GM19025 (cell line): Measurements from ENCODE around the gene HMCN2.
"Not testable (repeated sequence)": the region's sequence is repeated elsewhere in the genome, so short reads cannot be mapped to it uniquely, and the experiment has no call there.

ENCODE experiments used
- ATAC-seq: cut with Tn5 transposase; IDR thresholded peaks from one replicate; pipeline ENCODE4 v1.9.1; 2021; ENCODE audit warnings: mild to moderate bottlenecking, low read depth, moderate library complexity; ENCODE audit not compliant: unreplicated experiment

Gene HMCN2

DNA sequence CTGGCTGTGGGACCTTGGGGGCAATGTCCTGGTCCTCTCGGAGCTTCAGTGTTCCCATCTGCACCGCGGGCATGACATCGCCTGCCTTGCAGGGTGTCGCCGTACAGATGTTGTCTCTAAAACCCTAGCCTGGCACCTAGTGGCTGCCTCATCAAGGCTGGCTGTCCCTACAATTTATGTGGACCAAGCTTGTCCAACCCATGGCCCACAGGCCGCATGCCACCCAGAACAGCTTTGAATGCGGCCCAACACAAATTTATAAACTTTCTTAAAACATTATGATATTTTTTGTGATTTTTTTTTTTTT is 160.9 kb downstream of the HMCN2 start:
- no peak for ATAC-seq

DNA sequence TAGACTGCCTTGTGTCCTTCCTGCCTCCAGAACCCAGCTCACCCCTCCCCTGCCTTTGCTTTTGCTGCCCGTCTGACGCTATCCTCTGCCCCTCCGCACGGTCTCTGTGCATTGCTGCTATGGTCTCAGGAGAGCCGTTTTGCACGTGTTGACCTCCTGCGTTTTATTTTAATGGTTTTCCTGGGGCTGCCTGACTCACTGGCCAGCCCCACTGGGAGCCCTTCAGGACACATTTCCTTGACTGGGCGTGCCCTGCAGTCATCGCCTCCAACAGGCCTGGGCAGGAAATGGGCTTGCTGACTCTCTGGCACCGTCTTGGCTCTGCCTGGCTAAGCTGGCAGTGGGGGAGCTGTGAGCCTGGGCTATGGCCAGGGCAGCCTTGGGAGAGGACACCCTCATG is 161.3 kb downstream of the HMCN2 start:
- ATAC-seq = no peak

DNA sequence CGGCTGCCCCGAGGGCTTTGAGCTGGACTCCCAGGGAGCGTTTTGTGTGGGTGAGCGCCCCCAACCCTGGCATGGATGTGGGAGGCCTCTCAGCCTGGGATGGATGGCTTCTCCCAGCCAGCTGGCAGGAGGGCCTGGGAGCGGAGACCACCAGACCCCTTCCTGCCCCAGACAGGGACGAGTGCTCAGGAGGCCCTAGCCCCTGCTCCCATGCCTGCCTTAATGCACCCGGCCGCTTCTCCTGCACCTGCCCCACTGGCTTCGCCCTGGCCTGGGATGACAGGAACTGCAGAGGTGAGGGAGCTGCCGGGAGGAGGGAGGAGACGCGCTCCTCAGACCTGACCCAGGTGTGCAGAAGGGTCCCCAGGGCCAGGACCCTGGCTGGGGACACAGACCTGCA is 161.8 kb downstream of the HMCN2 start:
- ATAC-seq = no peak

DNA sequence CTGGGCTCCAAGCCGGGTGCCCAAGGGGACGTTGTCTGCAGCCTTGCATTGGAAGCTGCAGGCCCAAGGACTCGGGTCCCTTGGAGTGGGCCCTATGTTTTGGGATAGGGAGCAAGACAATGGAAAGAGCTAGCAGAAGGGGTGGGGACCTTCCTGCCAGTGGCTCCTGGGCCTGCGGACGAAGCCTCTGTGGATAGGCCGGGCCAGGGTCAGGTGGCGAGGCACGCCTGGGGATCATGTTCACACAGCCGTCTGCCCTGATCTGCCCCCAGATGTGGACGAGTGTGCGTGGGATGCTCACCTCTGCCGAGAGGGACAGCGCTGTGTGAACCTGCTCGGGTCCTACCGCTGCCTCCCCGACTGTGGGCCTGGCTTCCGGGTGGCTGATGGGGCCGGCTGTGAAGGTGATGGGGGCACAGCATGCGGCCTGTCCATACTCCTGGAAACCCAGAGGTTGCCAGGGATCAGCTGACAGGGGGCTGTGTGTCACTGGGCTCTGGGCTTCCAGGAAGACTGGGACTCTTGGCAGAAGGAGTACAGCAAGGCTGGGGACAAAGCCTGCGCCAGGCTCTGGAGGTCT is 162.6 kb downstream of the HMCN2 start:
- ATAC-seq = no peak

DNA sequence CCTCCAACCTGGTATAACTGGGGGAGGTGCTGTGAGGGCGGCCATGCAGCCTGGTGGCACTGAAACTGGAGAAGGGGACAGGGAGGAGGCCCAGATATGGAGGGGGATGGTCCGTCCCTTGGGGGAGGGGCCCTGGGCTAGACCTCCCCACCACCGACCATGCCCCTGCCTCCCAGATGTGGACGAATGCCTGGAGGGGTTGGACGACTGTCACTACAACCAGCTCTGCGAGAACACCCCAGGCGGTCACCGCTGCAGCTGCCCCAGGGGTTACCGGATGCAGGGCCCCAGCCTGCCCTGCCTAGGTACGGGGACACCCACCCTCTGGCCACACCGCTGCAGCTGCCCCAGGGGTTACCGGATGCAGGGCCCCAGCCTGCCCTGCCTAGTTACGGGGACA is 163.8 kb downstream of the HMCN2 start:
- no peak for ATAC-seq

DNA sequence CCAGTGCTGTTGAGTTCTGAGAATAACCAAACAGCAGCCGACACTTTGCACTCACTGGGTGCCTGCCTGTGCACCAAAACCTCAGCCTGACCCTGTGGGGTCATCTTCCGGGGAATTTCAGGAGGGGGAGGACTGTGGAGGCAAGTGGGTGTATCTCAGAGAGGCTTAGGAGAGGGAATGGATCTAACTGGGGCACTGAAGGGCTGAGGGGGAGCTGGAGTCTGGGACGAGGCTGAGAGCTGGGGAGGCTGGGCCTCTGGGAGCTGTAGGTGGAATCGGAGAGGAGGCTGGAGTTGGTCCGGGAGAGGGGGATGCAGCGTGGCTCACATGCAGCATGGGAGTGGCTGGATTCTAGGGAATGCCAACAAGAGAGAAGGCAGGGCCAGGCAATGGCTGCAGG is 164.3 kb downstream of the HMCN2 start:
- no peak for ATAC-seq

DNA sequence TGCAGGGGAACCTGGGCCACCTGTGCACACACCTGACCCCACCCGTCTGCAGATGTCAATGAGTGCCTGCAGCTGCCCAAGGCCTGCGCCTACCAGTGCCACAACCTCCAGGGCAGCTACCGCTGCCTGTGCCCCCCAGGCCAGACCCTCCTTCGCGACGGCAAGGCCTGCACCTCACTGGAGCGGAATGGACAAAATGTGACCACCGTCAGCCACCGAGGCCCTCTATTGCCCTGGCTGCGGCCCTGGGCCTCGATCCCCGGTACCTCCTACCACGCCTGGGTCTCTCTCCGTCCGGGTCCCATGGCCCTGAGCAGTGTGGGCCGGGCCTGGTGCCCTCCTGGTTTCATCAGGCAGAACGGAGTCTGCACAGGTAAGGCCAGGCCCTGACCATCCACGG is 164.7 kb downstream of the HMCN2 start:
- ATAC-seq = no peak

DNA sequence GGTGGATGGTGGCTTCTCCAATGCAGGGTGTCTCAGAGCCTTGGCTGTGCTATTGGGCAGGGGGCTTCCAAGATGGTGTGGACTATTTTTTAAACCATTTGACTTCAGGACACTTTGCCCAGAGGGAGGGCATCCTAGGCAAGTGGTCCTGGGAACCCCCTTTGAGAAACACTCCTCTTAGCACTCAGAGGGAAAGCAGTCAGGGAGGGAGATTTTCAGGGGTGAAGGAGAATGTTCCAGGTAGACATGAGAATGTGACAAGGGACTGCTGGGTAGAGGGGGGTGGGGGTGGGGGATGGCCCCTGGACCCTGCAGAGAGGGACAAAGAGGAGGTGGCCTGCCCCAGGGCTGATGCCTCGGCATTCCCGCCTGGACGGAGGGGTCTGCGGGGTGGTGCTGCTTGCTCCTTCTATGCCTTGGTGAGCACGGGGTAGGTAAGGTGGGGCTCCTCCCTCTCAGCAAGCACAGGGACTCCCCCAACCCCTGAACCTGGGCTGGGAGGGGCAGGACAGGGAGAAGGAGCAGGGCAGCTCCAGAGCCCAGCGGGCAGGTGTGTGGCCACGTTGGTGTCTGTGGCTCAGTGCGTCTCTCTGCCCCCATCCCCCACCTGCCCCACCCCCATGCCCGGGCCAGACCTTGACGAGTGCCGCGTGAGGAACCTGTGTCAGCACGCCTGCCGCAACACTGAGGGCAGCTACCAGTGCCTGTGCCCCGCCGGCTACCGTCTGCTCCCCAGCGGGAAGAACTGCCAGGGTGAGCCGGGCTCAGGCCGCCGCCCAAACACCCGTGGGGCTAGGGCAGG is 165.4 kb downstream of the HMCN2 start:
- no peak for ATAC-seq

DNA sequence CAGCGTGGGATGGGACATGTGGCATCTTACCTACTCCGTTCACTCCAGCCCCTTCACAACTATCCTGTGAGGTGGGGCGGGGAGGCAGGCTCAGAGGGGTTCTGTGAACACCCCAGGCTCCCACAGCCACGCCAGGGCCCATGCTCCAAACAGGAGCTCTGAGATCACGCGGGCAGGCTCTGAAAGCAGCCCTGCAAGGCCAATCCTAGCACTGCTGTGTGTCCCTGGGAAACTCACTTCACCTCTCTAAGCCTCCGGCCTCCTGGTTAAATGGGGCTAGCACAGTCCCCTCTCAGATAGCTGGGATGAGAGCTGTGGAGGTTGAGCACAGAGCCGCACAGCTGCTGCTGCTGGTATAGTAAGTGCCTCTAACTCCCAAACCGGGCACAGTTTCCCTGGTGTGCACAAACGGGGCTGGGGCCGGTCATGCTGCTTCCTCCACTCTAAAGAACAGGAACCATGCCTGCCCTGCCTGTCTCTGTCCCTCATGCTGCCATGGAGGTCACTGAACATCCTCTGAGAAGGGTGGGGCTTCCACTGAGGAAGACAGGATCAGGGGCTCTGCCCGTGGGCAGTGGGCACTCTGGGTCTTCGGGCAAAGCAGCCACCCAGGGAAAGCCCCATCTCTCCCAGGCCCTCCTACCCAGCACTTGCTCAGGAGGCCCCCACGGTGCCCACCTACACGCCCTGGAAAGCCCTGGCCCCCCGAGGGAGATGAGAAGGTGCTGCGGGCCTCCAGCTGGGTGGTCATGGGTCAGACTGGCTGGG is 166.2 kb downstream of the HMCN2 start:
- ATAC-seq = no peak

DNA sequence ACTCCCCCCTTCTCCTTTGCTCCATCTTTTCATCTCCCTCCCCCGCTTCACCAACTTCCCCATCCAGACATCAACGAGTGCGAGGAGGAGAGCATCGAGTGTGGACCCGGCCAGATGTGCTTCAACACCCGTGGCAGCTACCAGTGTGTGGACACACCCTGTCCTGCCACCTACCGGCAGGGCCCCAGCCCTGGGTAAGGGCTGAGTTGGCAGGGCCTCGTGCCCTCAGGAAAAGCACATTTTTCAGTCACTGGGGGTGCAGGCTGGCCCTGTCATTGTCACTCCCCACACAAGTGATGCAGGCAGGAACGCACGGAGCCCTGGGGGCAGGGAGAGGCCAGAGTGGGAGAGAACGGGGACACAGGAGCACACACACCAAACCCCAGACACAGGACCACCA is 166.8 kb downstream of the HMCN2 start:
- no peak for ATAC-seq

DNA sequence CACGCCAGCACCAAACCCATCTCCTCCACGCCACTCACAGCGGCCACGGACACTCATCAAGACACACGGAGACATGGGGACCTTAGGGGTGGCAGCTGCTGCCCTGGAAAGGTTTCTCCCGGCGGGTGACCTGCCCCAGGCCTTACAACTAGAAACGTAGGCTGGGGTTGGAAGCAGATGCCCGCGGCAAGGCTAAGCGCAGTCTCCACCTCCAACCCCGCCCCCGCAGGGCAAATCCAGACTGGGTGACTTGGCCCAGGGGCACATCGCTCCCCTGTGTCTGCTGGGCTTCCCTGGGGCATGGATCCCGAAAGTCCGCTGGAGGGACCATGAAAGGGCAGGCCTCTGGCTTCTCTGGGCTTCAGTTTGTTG is 167.2 kb downstream of the HMCN2 start:
- ATAC-seq = no peak

DNA sequence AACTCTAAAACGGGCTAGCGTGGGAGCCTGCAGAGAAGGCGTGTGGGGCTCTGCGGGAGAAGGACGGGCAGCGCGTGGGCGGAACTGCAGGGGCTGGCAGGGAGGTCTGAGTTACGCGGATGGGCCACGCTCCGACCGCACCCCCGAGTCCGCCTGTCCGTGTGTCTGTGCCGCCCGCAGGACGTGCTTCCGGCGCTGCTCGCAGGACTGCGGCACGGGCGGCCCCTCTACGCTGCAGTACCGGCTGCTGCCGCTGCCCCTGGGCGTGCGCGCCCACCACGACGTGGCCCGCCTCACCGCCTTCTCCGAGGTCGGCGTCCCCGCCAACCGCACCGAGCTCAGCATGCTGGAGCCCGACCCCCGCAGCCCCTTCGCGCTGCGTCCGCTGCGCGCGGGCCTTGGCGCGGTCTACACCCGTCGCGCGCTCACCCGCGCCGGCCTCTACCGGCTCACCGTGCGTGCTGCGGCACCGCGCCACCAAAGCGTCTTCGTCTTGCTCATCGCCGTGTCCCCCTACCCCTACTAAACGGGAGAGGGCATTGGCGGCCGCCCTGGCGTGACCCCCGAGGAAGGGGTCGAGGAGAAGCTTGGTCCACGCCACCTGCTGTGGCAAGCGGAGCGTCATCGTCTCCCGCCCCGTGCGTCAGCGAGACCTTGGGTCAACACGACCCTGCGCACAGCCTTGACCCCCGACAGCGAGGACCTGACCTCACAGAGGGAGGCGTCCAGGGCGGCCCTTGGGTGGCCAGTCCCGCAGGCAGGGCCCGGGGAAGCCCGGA is 167.8 kb downstream of the HMCN2 start:
- no peak for ATAC-seq

DNA sequence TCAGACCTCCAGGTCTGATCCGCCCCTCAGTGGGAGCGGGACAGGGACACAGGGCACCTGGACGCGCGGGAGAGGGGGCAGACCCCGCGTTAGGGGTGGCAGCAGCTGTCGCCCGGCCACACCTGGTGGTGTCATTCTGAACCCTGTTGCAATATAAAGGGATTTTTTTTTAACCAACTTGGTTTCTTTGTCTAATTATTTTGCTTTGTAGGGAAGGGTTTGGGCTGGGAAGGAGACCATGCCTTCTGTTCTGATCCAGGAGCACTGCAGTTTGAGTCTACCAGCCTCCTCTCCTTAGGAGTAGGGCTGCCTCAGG is 168.3 kb downstream of the HMCN2 start:
- no peak for ATAC-seq

DNA sequence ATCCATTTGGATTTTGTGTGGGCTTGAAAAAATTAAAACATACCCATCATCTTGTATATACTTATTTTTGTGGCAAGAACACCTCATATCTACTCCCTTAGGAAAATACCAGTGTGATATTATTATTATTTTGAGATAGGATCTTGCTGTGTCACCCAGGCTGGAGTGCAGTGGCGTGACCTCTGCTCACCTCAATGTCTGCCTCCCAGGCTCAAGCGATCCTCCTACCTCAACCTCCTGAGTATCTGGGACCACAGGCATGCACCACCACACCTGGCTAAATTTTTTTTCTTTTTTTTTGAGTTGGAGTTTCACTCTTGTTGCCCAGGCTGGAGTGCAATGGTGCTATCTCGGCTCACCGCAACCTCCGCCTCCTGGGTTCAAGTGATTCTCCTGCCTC is 169.1 kb downstream of the HMCN2 start:
- not testable (repeated sequence) for ATAC-seq

DNA sequence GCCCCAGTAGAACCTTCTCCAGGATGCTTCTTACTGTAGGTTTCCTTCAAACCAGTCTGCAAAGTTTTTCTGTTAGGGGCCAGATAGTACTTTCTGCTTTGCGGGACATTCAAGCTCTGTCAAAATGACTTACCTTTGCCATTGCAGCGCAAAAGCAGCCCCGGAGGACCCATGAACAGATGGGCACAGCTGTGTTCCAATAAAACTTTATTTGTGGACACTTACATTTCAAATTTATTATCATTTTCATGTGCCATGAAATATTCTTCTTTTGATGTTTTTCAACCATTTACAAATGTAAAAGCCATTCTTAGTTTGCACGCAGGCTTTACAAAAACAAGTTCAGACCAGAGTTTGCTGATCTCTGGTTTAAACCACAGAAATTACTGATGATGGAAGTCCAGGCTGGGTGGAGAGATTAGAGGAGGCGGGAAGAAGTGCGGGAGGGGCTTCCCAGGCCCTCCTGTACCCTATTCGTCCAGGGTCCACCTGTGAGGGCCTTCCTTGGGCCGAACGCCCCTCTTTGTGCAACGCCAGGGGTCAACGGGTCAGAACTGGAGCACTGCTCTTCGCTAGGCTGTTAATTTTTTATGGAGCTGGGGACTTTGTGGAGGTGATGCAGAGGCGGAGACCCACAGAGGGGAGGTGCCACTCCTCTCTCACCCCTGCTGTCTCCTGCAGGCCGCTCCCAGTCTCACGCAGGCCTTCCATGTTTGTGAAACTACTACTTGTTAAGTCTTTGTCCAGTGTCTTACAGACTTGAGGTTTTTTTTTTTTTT is 171.6 kb downstream of the HMCN2 start:
- ATAC-seq = no peak

DNA sequence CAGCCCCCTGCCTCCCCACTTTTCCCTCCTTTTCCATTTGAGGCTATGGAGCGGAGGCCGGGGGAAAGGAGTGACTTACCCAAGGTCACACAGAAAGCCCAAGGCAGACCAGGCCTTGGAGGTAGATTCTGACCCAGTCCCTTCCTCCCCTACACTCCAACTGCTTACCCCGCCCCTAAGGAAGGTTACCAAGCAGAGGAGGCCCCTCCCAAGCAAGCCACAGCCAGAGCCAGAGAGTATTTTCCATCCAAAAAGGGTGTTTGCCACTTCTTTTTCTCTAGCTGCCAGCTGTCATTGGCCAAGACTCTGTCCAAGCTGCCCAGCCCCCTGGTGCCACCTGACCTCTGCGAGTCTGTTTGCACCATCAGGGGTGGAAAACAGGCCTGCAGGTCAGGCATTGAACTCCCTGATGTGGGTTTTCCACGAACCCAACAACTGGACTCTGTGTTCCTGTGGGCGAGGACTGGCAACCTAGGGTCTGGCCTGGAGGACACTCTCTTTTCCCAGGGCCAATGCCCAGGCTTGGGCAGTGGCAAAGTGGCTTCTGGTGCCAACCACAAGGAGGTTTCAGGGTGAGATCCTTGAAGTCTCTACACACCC is 172.9 kb downstream of the HMCN2 start:
- no peak for ATAC-seq

DNA sequence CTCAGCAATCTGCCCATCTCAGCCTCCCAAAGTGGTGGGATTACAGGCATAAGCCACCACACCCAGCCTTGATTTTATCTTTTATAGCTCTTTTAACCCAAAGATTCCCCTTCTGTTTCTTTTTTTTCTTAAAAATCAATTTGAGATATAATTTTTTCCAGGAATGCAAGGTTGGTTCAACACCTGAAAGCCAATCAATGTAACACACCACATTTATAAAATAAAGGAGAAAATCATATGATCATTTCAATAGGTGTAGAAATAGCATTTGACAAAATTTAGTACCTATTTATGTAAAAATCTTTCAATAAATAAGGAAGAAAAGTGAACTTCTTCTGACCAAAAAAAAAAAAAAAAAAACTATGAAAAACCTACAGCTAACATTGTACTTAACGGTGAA is 175.5 kb downstream of the HMCN2 start:
- no peak for ATAC-seq

DNA sequence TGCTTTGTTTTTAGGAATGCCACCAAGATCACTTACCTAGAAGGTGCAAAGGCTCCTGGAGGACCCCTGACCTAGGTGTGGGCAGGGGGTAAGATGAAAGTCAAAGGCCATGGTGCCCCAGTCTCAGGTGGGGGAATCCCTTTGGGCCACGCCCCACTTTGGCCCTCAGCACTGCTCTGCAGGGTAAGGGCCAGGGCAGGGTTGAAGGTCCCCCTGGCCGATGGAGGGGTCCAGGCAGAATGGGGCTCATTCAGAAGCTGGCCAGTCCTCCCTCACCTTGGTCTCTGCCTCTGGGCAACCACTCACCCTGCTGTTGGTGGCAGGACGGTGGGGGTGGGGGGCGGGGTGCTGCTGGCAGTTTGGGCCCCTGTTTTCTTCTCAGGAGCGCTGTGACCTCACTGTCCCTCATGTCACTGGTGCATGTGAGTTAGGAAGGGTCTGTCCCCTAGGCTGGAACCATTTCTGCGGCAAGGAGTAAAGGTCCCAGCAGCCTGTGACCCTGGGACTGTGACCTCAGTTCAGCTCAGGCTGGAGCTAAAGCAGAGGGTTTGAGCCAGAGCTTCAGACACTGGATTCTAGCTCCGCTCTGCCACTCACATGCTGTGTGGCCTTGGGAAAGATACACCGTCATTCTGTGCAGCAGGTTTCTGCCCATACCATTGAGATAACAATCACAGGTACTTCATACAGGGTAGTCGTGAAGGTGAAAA is 177.3 kb downstream of the HMCN2 start:
- no peak for ATAC-seq

DNA sequence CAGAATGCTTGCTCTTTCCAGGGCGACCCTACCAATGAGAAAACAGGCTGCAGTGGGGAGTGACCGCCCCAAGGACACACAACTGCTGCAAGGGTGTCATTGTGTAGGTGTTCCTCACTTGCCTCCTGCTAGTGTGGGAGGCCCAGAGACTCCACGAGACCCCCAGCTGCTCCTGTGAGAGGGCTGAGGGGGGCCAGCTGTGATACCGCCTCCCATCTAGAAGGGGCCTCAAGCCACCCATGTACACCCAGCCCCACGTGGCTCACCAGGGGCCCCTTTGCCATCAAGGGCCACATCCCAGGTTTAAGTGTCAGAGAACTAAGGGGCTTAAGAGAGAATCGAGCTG is 177.9 kb downstream of the HMCN2 start:
- no peak for ATAC-seq
